ENCODE measurements around the gene P2RX5. TPM values are rescaled to one million over a fixed set of nuclear protein-coding genes. Genes with fewer than 3 reads are reported as not detected.

Gene P2RX5
- total RNA-seq, 1 experiment from 2014 or later = 0.66 TPM

- Histone ChIP-seq H3K4me3 (ENCODE audit: low read depth, low read length) (no peak overlapping the region), H3K27me3 (replicated peaks; ENCODE audit: control insufficient read depth, insufficient read depth, low read length) (no peaks in the 10 kb centered on the region), H3K4me1 (no peaks in the 10 kb centered on the region), H3K9me3 (no peaks in the 10 kb centered on the region), H3K36me3 (ENCODE audit: control insufficient read depth, insufficient read depth, low read length) (no peaks in the 10 kb centered on the region)
- no peak for DNase-seq
- Mint-ChIP-seq H3K4me3 (ENCODE audit: unreplicated experiment) (no peak overlapping the region), H3K27ac (ENCODE audit: unreplicated experiment) (no peak overlapping the region), H3K9me3 (ENCODE audit: unreplicated experiment) (no peaks in the 10 kb centered on the region), H3K4me1 (ENCODE audit: low read depth, unreplicated experiment) (no peaks in the 10 kb centered on the region), H3K36me3 (ENCODE audit: insufficient read depth, unreplicated experiment) (no peaks in the 10 kb centered on the region), H3K27me3 (ENCODE audit: insufficient read depth, unreplicated experiment) (no peaks in the 10 kb centered on the region)
- intact Hi-C loops (cut with micrococcal nuclease; ENCODE audit: unreplicated experiment) = no loop called here
- TF ChIP-seq CTCF (IDR thresholded peaks at IDR 0.05; ENCODE audit: insufficient read depth in 1 of 2, low read depth in 1 of 2, low read length in 1 of 2, severe bottlenecking in 1 of 2, unreplicated experiment in 1 of 2) = no peak
- ChIA-PET POLR2A (no interaction called here), CTCF (no interaction called here)
- no TSS peak for BruUV-seq (replicated peaks)
These were observed 44.7 kb upstream of the P2RX5 start for GRCh38 chr17:3740611-3741073.

- CTCF ChIA-PET = interaction anchor here (0.6 to 1.1 kb wide), 2 partner anchors 43 to 56 kb away, joined by 3 read pairs; no protein-coding TSS in a partner anchor
- Histone ChIP-seq H3K4me1 (no peaks in the 10 kb centered on the region), H3K4me3 (ENCODE audit: low read depth, low read length) (no peak overlapping the region), H3K36me3 (ENCODE audit: control insufficient read depth, insufficient read depth, low read length) (no peaks in the 10 kb centered on the region), H3K27me3 (replicated peaks; ENCODE audit: control insufficient read depth, insufficient read depth, low read length) (no peaks in the 10 kb centered on the region), H3K9me3 (no peaks in the 10 kb centered on the region)
- TF ChIP-seq CTCF (IDR thresholded peaks at IDR 0.05; ENCODE audit: insufficient read depth in 1 of 2, low read depth in 1 of 2, low read length in 1 of 2, severe bottlenecking in 1 of 2, unreplicated experiment in 1 of 2) = no peak
- Mint-ChIP-seq H3K9me3 (ENCODE audit: unreplicated experiment) (no peaks in the 10 kb centered on the region), H3K36me3 (ENCODE audit: insufficient read depth, unreplicated experiment) (no peaks in the 10 kb centered on the region), H3K4me3 (ENCODE audit: unreplicated experiment) (peak overlapping the region; percentile 51), H3K27ac (ENCODE audit: unreplicated experiment) (no peak overlapping the region), H3K4me1 (ENCODE audit: low read depth, unreplicated experiment) (no peaks in the 10 kb centered on the region), H3K27me3 (ENCODE audit: insufficient read depth, unreplicated experiment) (no peaks in the 10 kb centered on the region)
- POLR2A ChIA-PET = no interaction called here
- intact Hi-C loops (cut with micrococcal nuclease; ENCODE audit: unreplicated experiment) = loop anchor here (5.0 kb wide), 2 partner anchors 68 to 263 kb away; no protein-coding TSS in a partner anchor
- BruUV-seq (replicated peaks) = no TSS peak
- no peak for DNase-seq
These were observed 43.6 kb upstream of the P2RX5 start for GRCh38 chr17:3739422-3740124.

DNA sequence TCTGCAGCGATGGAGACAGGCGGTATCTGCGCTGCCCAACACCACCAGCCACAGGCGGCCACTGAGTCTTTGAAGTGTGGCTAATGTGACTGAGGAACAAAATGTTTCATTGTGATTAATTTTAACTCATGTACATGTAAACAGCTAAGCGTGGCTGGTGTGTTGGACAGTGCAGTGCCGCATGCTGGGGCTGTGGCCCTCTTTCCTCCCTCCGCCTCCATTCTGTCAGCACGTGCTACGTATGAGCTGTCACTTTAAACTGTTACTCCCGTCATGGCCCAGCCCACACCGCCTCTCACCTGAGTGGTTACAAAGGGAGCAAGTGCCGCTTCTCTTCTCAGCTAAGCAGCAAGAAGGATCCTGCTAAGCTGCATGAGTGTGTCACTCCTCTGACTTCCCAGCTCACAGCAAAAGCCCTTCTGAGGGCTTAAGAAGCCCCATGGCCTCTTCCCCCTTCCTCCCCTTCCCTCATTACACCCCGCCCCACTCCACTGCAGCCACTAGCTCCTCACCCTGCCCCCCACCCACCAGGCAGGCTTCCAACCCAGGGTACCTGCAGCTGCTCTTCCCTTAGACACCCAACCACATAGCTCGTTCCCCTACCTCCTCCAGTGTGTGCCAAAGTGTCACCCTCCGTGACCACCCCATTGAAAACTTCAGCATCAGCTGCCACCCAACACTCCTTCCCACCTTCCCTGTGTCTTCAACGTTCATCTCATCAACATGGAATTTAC is 42.8 kb upstream of the P2RX5 start:
- no peaks in the 10 kb centered on the region for H3K9me3 ChIP-seq
- H3K27me3 Mint-ChIP-seq (ENCODE audit: insufficient read depth, unreplicated experiment) = no peaks in the 10 kb centered on the region
- no peak overlapping the region for H3K4me3 ChIP-seq (ENCODE audit: low read depth, low read length)
- no peak overlapping the region for H3K27ac Mint-ChIP-seq (ENCODE audit: unreplicated experiment)
- H3K4me1 Mint-ChIP-seq (ENCODE audit: low read depth, unreplicated experiment) = no peaks in the 10 kb centered on the region
- H3K36me3 Mint-ChIP-seq (ENCODE audit: insufficient read depth, unreplicated experiment) = peaks cover 6% of the 10 kb centered on the region
- TF ChIP-seq CTCF (IDR thresholded peaks at IDR 0.05; ENCODE audit: insufficient read depth in 1 of 2, low read depth in 1 of 2, low read length in 1 of 2, severe bottlenecking in 1 of 2, unreplicated experiment in 1 of 2) = no peak
- ChIA-PET POLR2A (no interaction called here), CTCF (interaction anchor here (0.5 to 2.4 kb wide), 7 partner anchors 15 to 176 kb away, joined by 3 to 14 read pairs (median 7); partner anchors contain the start of gene HASPIN)
- H3K9me3 Mint-ChIP-seq (ENCODE audit: unreplicated experiment) = no peaks in the 10 kb centered on the region
- no peaks in the 10 kb centered on the region for H3K27me3 ChIP-seq (replicated peaks; ENCODE audit: control insufficient read depth, insufficient read depth, low read length)
- no peaks in the 10 kb centered on the region for H3K36me3 ChIP-seq (ENCODE audit: control insufficient read depth, insufficient read depth, low read length)
- intact Hi-C loops (cut with micrococcal nuclease; ENCODE audit: unreplicated experiment) = loop anchor here (5.0 kb wide), 2 partner anchors 69 to 264 kb away; no protein-coding TSS in a partner anchor
- BruUV-seq (replicated peaks) = no TSS peak
- peak overlapping the region; percentile 51 for H3K4me3 Mint-ChIP-seq (ENCODE audit: unreplicated experiment)
- peak in 1 of 2 experiments; percentile 21 for DNase-seq
- no peaks in the 10 kb centered on the region for H3K4me1 ChIP-seq
